Peyer's patch (tissue), 4 donors: ENCODE data around the gene FILIP1L. TPM values are rescaled to one million over a fixed set of nuclear protein-coding genes. Genes with fewer than 3 reads are reported as not detected.

Source experiments
- DNase-seq, 3 donors: peaks; one replicate each; pipeline ENCODE4 v3.0.0-alpha.2; 2017 to 2019
- H3K27ac ChIP-seq, 4 donors: fragments of 200-600 bp; sonication (generic); one replicate each; pipeline ENCODE4 v1.5.1; 2016 to 2019
- H3K27me3 ChIP-seq, 2 donors: fragments of 200-600 bp; sonication (generic); one replicate each; pipeline ENCODE4 v1.5.1; 2019
- H3K36me3 ChIP-seq, 3 donors: fragments of 200-600 bp; sonication (generic); one replicate each; pipeline ENCODE4 v1.5.1; 2016 to 2019
- H3K4me1 ChIP-seq, 4 donors: fragments of 200-600 bp; sonication (generic); one replicate each; pipeline ENCODE4 v1.5.1; 2016 to 2019
- H3K4me3 ChIP-seq, 4 donors: fragments of 200-600 bp; sonication (generic); 1 replicate in 3 of 4; 2 replicates in 1 of 4; pipeline ENCODE4 v1.5.1; 2016 to 2019; ENCODE audit warnings: mild to moderate bottlenecking in 1 of 4
- H3K9me3 ChIP-seq, 4 donors: fragments of 200-600 bp; sonication (generic); one replicate each; pipeline ENCODE4 v1.5.1; 2016 to 2019; ENCODE audit warnings: mild to moderate bottlenecking in 1 of 4
- CTCF ChIP-seq, 6 experiments: fragments of 450-650 bp in 4 of 6; fragments of 200-600 bp in 2 of 6; sonication (generic) in 1 of 6; IDR thresholded peaks; one replicate each; pipeline ENCODE4 v1.5.1; 2017 to 2019; ENCODE audit warnings: antibody characterized with exemption in 6 of 6, mild to moderate bottlenecking in 3 of 6, moderate library complexity in 1 of 6
- POLR2A ChIP-seq, 2 donors: fragments of 450-650 bp; IDR thresholded peaks; one replicate each; pipeline ENCODE4 v1.5.1; 2017; ENCODE audit warnings: antibody characterized with exemption in 2 of 2, mild to moderate bottlenecking in 2 of 2, moderate library complexity in 2 of 2
- total RNA-seq, 4 donors: library from RNA; depleted of rRNA; stranded (reverse); fragments of >200 nt; gene quantifications; one replicate each; pipeline ENCODE4 v1.1.0, GENCODE V29; 2016

FILIP1L gene
- total RNA-seq, 4 donors from 2014 or later = 5.3 to 69.3 (median 13.1) TPM

DNA sequence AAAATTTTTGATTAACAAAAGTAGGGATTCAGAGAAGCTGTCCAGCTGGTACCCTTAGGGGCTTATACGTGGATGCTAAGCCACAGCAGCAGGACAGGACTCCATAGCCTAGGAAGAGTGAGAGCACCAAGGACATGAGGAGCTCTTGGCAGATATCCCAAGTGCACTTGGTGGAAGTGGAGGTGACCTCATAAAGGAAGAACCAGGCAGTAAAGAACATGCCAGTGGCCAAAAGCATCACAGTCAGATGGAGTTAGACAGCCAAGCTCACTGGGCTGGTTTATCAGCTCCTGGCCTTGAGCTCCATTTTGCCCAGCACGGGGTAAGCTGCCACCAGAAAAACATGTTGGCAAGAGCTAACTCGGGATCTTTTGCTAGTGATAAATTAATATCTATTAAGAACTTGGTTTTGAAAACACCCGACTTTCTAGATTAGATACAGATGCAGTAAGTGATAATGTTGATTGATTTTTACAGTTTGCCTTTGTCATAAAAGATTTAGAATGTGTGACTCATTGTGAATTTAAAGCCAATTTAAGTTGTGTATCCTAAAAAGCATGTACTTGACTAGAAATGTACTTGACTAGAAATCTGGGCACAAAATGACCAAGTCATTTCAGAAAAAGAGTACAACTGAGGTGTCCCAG is 188.6 kb downstream of the FILIP1L start:
- peak overlapping the region in 1 of 4 donors; percentile 32 for H3K27ac ChIP-seq
- TF ChIP-seq CTCF (IDR thresholded peaks at IDR 0.05) (no peak), POLR2A (IDR thresholded peaks at IDR 0.05) (no peak)
- H3K4me3 ChIP-seq = no peak overlapping the region
- H3K4me1 ChIP-seq = peaks cover 0 to 16% (median 2%) of the 10 kb centered on the region in 4 donors
- no peak for DNase-seq
- no peaks in the 10 kb centered on the region for H3K9me3 ChIP-seq
- no peaks in the 10 kb centered on the region for H3K27me3 ChIP-seq
- no peaks in the 10 kb centered on the region for H3K36me3 ChIP-seq

DNA sequence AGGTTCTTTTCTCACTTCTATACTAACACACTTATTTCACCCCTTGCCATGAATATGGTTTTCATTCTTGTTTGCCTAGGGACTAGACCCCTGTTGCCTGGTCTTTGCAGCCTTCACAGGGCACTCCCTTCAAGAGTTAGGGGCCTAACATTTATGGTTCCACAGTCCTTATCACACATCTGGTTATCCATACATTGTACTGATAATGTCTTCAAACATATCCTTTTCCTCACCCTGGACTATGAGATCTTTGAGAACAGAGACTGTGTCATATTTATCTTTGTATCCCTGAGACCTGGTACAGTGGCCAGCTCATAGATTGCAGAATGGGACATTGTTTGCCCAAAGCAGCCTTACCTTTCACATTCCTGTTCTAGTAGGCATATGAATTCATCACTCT is 190.4 kb downstream of the FILIP1L start:
- H3K4me1 ChIP-seq = peaks cover 0 to 18% (median 2%) of the 10 kb centered on the region in 4 donors
- DNase-seq = no peak
- H3K36me3 ChIP-seq = no peaks in the 10 kb centered on the region
- H3K4me3 ChIP-seq = no peak overlapping the region
- H3K27ac ChIP-seq = no peak overlapping the region
- TF ChIP-seq POLR2A (IDR thresholded peaks at IDR 0.05) = no peak
- no peak for TF ChIP-seq CTCF (IDR thresholded peaks at IDR 0.05)
- H3K9me3 ChIP-seq = no peaks in the 10 kb centered on the region
- no peaks in the 10 kb centered on the region for H3K27me3 ChIP-seq

DNA sequence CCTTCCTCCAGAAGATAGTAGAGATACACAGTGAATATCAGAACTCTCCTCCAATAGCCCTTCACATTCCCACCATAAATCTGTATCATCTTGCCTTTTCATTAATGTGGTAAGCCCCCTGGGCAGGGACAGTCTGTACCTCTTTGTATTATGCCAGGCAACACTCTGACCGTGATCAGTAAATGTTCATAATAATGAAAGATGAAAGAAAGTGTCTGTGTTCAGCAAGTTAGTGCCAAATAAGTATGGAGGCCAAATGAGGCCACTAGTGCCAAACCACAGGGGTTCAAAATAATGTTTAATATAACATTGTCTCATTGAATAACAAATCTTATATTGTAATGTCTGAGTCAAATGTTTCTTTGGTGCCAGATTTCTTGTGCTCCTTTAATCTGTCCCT is 192.3 kb downstream of the FILIP1L start:
- TF ChIP-seq POLR2A (IDR thresholded peaks at IDR 0.05) (no peak), CTCF (IDR thresholded peaks at IDR 0.05) (no peak)
- Histone ChIP-seq H3K9me3 (no peaks in the 10 kb centered on the region), H3K4me3 (no peak overlapping the region), H3K27me3 (no peaks in the 10 kb centered on the region), H3K4me1 (peaks cover 0 to 18% (median 2%) of the 10 kb centered on the region in 4 donors), H3K36me3 (no peaks in the 10 kb centered on the region), H3K27ac (no peak overlapping the region)
- no peak for DNase-seq

GRCh38 chr3:99921377-99921695 is 193.0 kb downstream of the FILIP1L start:
- no peak overlapping the region for H3K4me3 ChIP-seq
- TF ChIP-seq POLR2A (IDR thresholded peaks at IDR 0.05) = no peak
- no peak for TF ChIP-seq CTCF (IDR thresholded peaks at IDR 0.05)
- peak overlapping the region in 3 of 4 donors; percentile 59 to 76 (median 64) for H3K27ac ChIP-seq
- H3K4me1 ChIP-seq = peaks cover 0 to 18% (median 2%) of the 10 kb centered on the region in 4 donors
- H3K27me3 ChIP-seq = no peaks in the 10 kb centered on the region
- no peaks in the 10 kb centered on the region for H3K36me3 ChIP-seq
- DNase-seq = no peak
- H3K9me3 ChIP-seq = no peaks in the 10 kb centered on the region

GRCh38 chr3:99920481-99921376 is 193.6 kb downstream of the FILIP1L start:
- peak; percentile 20 to 75 (median 52) for DNase-seq
- Histone ChIP-seq H3K9me3 (no peaks in the 10 kb centered on the region), H3K4me3 (no peak overlapping the region), H3K27ac (peak overlapping the region in 3 of 4 donors; percentile 59 to 76 (median 64)), H3K36me3 (no peaks in the 10 kb centered on the region), H3K27me3 (no peaks in the 10 kb centered on the region), H3K4me1 (peaks cover 0 to 18% (median 2%) of the 10 kb centered on the region in 4 donors)
- TF ChIP-seq POLR2A (IDR thresholded peaks at IDR 0.05) = no peak
- TF ChIP-seq CTCF (IDR thresholded peaks at IDR 0.05) = no peak
